HG03060 (cell line): ENCODE data around the gene SLC23A3.

Experiments used
- ATAC-seq: cut with Tn5 transposase; IDR thresholded peaks from one replicate; pipeline ENCODE4 v1.9.1; 2021; ENCODE audit warnings: low read depth, moderate number of reproducible peaks; ENCODE audit not compliant: unreplicated experiment

SLC23A3 gene, protein sequence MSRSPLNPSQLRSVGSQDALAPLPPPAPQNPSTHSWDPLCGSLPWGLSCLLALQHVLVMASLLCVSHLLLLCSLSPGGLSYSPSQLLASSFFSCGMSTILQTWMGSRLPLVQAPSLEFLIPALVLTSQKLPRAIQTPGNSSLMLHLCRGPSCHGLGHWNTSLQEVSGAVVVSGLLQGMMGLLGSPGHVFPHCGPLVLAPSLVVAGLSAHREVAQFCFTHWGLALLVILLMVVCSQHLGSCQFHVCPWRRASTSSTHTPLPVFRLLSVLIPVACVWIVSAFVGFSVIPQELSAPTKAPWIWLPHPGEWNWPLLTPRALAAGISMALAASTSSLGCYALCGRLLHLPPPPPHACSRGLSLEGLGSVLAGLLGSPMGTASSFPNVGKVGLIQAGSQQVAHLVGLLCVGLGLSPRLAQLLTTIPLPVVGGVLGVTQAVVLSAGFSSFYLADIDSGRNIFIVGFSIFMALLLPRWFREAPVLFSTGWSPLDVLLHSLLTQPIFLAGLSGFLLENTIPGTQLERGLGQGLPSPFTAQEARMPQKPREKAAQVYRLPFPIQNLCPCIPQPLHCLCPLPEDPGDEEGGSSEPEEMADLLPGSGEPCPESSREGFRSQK

DNA sequence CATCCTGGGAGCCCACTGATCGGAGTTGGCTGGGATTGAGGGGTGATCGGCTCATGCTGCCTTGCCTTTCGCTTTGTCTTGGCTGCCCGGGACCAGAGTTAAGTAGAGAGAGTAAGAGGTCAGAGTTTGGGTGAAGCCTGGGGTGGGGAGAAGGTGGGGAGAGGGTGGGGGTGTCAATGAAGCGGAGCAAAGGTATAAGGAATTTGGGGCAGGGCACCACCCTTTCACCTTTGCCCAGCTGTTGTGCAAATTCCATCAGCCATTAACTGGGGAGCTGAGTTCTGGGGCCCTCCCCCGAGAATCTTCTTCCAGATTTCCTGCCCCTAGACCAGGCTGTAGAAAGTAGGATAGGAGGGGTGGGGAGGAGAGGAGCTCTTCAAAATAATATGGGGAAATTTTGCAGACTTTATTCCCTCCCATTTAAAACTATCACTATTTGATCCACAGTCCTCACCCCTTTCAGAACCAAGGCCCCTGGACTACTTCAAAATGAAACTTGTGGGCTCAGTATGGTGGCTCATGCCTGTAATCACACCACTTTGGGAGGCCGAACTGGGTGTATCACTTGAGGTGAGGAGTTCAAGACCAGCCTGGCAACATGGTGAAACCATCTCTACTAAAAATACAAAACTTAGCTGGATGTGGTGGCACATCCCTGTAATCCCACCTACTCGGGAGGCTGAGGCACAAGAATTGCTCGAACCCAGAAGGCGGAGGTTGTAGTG is at the start of gene SLC23A3:
Gene SLC23A3, minus strand, starts transcription at position 100 of the 725 bp plus-strand sequence. Its CDS starts 45 bp downstream, at position 55.
- ATAC-seq: no peak

GRCh38 chr2:219218732-219219701 is 49.2 kb upstream of the SLC23A3 start, which contains the start of gene ABCB6:
Gene ABCB6, minus strand, starts transcription at chr2:219218958. Its CDS starts 285 bp downstream, at chr2:219218673.
- peak; percentile 53 for ATAC-seq

GRCh38 chr2:219218217-219218731 is 48.4 kb upstream of the SLC23A3 start:
- peak; percentile 12 for ATAC-seq

DNA sequence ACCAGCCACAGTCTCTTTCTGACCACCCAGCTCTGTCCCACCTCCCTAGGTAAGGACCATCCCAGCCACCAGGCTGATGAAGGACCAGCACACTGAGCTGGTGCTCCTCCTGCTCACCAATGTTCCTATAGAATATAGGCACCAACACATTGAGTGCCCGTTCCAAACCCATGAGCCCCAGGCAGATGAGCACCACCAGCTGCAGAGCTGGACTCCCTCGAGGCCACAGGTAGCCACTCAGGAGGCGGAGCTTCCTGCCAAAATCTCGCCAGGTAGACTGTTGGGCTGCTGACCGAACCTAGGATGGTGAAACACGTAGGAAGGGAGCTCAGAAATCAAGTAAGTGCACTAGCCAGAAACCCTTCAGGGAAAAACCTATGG is 46.7 kb upstream of the SLC23A3 start:
- ATAC-seq: no peak

GRCh38 chr2:219215871-219216534 is 46.2 kb upstream of the SLC23A3 start:
- no peak for ATAC-seq

GRCh38 chr2:219214786-219215185 is 45.0 kb upstream of the SLC23A3 start:
- ATAC-seq: no peak

DNA sequence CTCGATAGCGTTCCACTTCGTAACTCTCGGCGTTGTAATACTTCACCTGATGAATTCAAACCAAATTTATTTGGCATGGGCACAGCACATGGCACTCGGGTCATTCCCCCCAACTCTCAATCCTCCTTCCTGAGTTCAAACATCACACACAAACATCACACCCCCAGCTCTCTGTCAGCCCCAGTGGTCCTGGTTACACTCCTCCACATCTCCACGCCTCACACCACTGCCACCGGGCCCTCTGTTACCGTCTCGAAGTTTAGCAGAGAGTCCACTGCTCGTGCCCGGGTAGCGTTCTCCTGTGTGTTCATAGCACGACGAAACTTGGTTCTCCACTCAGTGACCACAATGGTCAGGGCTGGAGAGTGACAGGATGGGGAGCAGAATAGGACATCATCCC is 44.3 kb upstream of the SLC23A3 start:
- ATAC-seq: no peak

DNA sequence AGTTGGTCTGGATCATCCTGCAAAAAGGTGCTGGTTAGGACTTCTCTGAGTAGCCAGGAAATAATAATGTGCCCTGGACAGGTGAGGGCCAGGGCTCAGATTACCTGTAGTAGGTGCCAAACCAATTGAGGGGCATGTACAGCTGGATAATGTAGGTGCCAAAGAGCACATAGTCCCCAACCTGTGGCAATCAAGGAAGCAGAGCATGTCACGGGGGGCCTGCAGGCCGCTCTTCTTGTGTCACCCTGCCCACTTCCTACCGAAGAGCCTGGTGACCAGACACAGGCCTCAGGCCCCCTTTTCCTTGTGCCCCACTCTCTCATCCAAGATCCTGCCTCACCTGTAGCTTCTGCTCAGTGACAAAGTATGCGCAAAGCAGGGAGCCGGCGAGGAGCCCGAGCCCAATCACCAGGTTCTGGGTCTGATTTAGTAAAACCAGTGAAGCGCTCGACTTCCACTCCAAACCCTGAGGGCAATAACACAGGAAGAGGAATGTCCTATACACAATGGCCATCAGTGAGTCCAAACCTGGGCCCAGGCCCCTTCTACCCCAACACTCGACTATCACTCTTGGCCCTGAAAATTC is 43.8 kb upstream of the SLC23A3 start:
- ATAC-seq: no peak

- no peak for ATAC-seq
Observed at GRCh38 chr2:219213026-219213415, 43.2 kb upstream of the SLC23A3 start.

DNA sequence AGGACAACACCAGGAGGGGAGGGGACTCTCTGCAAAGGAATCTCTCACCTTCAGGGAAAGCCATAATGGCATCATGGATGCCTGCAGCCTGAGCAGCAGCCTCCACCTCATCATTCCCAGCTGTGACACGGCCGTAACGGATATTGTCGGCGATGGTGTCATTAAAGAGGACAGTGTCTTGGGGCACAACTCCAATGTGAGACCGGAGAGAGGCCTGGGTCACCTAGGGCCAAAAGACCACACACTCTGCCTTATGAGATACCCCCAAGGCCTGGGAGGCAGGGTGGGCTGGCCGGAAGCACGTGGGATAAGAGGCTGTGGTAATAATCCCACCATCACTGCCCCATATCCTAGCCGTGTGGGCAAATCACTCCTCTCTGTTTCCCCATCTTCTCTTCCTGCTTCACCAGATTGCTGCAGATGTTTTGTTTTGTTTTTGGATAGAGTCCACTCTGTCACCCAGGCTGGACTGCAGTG is 41.1 kb upstream of the SLC23A3 start:
- no peak for ATAC-seq

DNA sequence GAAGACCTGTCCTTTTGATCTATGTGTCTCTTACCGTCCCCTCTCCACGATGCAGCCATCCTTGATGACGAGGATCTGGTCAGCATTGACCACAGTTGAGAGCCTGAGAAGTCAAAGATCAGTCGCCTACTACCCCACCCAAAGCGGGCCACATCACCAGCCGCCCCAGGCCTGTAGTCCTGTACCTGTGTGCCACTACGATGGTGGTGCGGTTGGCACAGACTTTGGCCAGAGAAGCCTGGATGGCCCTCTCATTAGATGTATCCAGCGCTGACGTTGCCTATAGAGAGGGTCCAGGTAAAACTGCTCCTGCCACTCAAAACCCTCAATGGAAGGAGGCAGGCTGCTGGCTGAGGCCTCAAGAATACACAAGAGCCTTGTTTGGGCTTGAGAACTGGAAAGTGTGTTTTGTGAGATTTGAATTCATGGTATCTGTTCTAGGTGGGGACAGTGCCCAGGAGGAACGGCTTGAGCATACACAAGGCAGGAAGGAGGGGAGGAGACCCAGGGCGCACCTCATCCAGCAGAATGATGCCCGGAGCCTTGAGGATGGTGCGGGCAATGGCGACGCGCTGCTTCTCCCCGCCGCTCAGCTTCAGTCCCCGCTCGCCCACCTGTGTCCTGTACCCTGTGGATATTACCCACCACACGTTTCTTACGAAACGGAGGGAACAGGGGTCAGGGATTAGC is 40.5 kb upstream of the SLC23A3 start:
- ATAC-seq: no peak

DNA sequence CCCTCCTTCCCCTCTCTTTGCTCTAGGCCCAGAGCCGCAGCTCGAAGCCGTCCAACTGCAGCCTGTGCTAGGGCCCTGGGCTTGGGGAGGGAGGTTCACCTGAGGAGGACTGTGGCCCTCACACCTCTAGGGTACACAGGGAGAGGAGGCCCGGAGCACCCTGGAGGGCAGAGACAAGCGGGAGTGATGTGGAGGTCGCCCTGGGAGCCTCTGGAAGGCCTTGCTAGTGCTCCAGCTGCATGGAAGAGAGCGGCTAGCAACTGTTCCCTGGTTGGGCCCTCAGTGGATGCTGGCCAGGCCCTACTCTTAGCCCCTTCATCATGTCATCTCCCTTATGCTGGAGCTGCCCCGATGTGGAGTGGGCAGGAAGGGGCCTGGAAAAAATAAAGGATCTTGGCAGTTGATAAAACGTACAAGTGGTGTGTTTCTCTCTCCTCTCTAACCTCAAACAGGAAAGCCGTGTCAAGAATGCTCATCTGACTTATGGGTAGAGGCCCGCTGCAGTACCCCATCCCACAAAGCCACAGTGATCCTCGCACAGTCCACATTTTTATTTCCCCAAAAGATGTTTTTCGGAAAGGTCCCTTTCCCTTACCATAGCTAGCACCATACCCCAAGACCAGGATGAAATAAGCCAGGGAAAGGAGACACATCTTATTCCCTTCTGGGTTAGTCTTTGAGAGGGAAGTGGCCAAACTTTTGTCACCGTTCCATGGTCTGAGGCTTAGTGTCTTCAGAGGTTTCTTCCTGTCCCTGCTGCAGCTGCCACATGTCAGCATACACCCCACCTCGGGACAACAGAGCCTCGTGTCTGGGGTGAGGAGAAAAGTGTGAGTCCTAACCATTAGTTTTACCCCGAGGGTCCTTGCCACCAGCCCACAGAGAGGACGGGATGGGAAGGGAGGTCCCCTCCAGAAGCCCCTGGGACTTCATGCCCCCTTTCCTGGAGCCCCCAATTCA is 39.7 kb upstream of the SLC23A3 start:
- ATAC-seq: no peak

DNA sequence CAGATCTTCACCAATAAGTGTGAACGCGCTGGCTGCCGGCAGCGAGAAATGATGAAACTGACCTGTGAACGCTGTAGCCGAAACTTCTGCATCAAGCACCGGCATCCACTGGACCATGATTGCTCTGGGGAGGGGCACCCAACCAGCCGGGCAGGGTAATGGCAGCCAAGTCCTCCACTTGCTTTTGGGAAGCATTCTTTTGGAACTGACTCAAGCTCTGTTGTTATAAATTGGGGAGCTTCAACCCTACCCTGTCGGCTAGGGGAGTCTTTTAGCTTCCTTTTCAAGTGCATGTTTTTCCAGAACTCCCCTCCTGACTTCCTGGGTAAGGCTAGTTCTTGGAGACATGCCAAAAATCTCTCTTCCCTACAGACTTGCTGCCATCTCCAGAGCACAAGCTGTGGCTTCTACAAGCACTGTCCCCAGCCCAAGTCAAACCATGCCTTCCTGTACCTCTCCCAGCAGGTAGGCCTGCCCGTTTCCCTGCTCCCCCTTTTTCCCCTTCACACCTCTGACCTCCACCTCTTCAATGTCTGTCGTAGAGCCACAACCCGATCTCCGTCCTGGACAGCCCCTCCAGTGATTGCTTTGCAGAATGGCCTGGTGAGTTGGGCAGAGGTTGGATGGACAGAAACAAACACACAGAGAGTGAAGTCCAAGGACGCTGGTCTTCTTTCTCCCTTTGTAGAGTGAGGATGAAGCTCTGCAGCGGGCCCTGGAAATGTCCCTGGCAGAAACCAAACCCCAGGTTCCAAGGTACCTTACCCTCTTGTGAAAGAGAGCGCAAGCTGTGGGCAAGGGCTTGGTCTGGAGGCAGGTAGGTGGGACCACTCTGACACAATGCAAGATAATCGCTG is 38.3 kb upstream of the SLC23A3 start:
- no peak for ATAC-seq

GRCh38 chr2:219207134-219207883 is 37.5 kb upstream of the SLC23A3 start:
- ATAC-seq: no peak

DNA sequence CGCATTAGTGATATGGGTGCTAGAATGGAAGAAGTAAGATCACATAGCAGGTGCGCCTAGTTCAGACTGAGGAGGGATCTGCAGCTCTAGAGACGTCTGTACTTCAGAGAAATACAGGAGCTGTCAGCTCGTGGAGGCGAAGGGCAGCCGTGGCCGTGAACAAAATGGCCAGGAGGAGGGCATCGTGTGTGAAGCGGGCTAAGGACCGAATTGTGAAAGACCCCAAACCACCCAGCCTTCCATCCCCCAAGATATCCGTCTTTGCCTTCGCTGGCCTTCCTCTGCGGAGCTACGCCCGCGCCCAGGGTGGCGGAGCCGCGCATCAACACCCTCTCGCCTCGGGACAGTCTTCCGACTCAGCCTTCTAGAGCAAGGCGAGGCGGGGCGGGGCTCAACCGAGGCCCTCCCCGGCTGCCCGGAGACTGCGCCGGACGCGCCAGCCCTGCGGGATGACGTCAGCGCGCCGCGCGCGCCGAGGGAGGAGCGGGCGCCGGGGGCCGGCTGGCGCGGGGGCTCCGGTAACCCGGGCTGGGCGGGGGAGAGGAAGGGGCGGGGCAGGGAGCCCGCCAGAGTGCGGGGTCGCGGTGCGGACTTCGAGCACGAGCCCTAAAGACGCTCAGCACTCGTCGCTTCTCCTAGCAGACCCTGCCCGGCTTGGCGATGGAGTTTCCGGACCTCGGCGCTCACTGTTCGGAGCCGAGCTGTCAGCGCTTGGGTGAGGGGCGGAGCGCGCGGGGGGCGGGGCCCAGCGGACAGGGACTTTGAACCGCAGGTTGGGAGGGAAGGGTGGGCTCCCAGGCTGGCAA is 36.7 kb upstream of the SLC23A3 start, which contains the start of gene ZFAND2B:
Gene ZFAND2B, plus strand, starts transcription at position 455 of the 806 bp plus-strand sequence. Its CDS starts 206 bp downstream, at position 661.
- ATAC-seq: peak; percentile 89
